IMR-90 (cell line): Measurements from ENCODE around the gene CXCL12.

Source experiments
- BHLHE40 ChIP-seq: fragments of 150-350 bp; IDR thresholded peaks from 2 replicates; pipeline ENCODE4 v1.6.1; 2016; ENCODE audit warnings: mild to moderate bottlenecking, low read depth, low read length
- ELK1 ChIP-seq: fragments of 150-350 bp; IDR thresholded peaks from 2 replicates; pipeline ENCODE4 v1.6.1; 2016; ENCODE audit warnings: low read depth, mild to moderate bottlenecking, low read length, moderate library complexity, borderline replicate concordance
- FOS ChIP-seq: fragments of 150-350 bp; IDR thresholded peaks from 2 replicates; pipeline ENCODE4 v1.6.1; 2016; ENCODE audit warnings: low read depth, low read length
- RAD21 ChIP-seq: IDR thresholded peaks from 2 replicates; pipeline ENCODE4 v1.6.1; 2012; ENCODE audit warnings: low read length, improper control_type of control experiment
- RFX5 ChIP-seq: IDR thresholded peaks from 2 replicates; pipeline ENCODE4 v1.8.0; 2012; ENCODE audit warnings: low read depth, mild to moderate bottlenecking, low read length, moderate library complexity
- TF ChIP-seq, protein P1 (sequence below): conservative IDR thresholded peaks from 2 replicates; pipeline ENCODE4 v1.5.1; 2012; ENCODE audit warnings: mild to moderate bottlenecking, low read depth, low read length, improper control_type of control experiment

DNA sequence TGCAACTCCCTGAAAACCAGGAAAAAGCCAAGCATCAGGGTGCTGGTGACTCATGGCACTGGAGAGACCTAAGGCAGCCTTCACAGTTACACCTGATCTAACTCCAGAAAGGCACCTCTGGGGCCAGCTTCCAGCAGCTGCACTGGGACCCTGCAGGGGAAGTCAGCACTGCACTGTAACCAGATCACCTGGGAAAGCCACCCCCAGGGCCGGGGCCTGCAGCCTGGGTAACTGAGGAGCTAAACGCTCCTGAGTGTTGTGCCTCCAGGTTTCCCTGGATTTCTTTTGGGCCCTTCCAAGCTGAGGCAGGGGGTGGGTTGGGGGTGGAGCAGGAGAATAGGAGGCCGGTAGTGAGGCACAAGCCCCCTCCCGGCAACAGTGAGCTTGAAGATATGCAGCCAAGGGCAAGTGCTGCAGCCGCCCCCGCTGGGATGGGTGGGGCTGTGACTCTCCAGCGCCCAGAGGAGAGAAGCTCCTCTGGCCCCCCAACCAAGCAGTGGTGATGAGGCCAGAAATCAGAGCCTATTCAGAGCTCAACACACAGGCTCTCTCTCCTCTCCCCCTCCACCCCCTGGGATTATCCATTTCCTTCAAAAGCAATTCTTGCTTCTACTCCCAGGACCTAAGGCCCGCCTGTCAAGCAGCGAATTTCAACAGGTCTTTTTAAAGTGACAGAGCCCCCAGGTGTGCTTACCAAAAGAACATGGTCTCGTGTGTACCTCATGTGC lies 2.6 kb downstream of the CXCL12 start:
- no peak for TF ChIP-seq RAD21
- TF ChIP-seq BHLHE40 = no peak
- TF ChIP-seq, protein P1, sequence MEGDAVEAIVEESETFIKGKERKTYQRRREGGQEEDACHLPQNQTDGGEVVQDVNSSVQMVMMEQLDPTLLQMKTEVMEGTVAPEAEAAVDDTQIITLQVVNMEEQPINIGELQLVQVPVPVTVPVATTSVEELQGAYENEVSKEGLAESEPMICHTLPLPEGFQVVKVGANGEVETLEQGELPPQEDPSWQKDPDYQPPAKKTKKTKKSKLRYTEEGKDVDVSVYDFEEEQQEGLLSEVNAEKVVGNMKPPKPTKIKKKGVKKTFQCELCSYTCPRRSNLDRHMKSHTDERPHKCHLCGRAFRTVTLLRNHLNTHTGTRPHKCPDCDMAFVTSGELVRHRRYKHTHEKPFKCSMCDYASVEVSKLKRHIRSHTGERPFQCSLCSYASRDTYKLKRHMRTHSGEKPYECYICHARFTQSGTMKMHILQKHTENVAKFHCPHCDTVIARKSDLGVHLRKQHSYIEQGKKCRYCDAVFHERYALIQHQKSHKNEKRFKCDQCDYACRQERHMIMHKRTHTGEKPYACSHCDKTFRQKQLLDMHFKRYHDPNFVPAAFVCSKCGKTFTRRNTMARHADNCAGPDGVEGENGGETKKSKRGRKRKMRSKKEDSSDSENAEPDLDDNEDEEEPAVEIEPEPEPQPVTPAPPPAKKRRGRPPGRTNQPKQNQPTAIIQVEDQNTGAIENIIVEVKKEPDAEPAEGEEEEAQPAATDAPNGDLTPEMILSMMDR = no peak
- no peak for TF ChIP-seq FOS
- TF ChIP-seq RFX5 = no peak
- TF ChIP-seq ELK1 = no peak
